Kidney epithelial cell (primary cell): ENCODE data around the gene RPL39L. TPM values are rescaled to one million over a fixed set of nuclear protein-coding genes. Genes with fewer than 3 reads are reported as not detected.

Experiments
- DNase-seq: peaks from one replicate; pipeline ENCODE4 v3.0.0-alpha.2; 2010; ENCODE audit warnings: low read depth
- H3K27me3 ChIP-seq: 2 replicates; pipeline ENCODE4 v1.6.0; 2011; ENCODE audit warnings: low read length; ENCODE audit not compliant: control insufficient read depth, insufficient read depth
- H3K36me3 ChIP-seq: 2 replicates; pipeline ENCODE4 v1.5.1; 2011; ENCODE audit warnings: low read length; ENCODE audit not compliant: control insufficient read depth, insufficient read depth
- H3K4me3 ChIP-seq: 2 replicates; pipeline ENCODE4 v1.5.1; 2011; ENCODE audit warnings: low read depth, mild to moderate bottlenecking, control low read depth, low read length
- CTCF ChIP-seq: IDR thresholded peaks from 2 replicates; pipeline ENCODE4 v1.5.1; 2011; ENCODE audit warnings: mild to moderate bottlenecking, moderate library complexity, low read length, control low read depth, inconsistent platforms; ENCODE audit not compliant: insufficient read depth, poor library complexity, severe bottlenecking
- total RNA-seq: library from RNA; depleted of rRNA; stranded (reverse); fragments of >200 nt; gene quantifications from 2 replicates; pipeline ENCODE4 v1.2.3, GENCODE V29; 2015

The RPL39L gene
- total RNA-seq, 1 donor from 2014 or later: 26.5 TPM

- H3K4me3 ChIP-seq: no peak overlapping the region
Measured at GRCh38 chr3:187132666-187133065, 6.6 kb downstream of the RPL39L start.

GRCh38 chr3:187131981-187132380 is 7.3 kb downstream of the RPL39L start:
- TF ChIP-seq CTCF: no peak
- Histone ChIP-seq H3K36me3 (no peaks in the 10 kb centered on the region), H3K4me3 (no peak overlapping the region), H3K27me3 (no peaks in the 10 kb centered on the region)
- no peak for DNase-seq

More at GRCh38 chr3:187132666-187133065, 6.6 kb downstream of the RPL39L start:
- Histone ChIP-seq H3K36me3 (no peaks in the 10 kb centered on the region), H3K27me3 (no peaks in the 10 kb centered on the region)
- DNase-seq: no peak
- no peak for TF ChIP-seq CTCF

GRCh38 chr3:187130346-187131066 is 8.8 kb downstream of the RPL39L start:
- Histone ChIP-seq H3K36me3 (no peaks in the 10 kb centered on the region), H3K27me3 (no peaks in the 10 kb centered on the region), H3K4me3 (no peak overlapping the region)
- DNase-seq: peak; percentile 44
- TF ChIP-seq CTCF: no peak

- TF ChIP-seq CTCF: no peak
- no peak for DNase-seq
- Histone ChIP-seq H3K4me3 (no peak overlapping the region), H3K27me3 (no peaks in the 10 kb centered on the region), H3K36me3 (no peaks in the 10 kb centered on the region)
Measured at GRCh38 chr3:187125319-187126031, 13.8 kb downstream of the RPL39L start.

- no peak for DNase-seq
- Histone ChIP-seq H3K36me3 (no peaks in the 10 kb centered on the region), H3K4me3 (no peak overlapping the region), H3K27me3 (no peaks in the 10 kb centered on the region)
- TF ChIP-seq CTCF: no peak
Measured at GRCh38 chr3:187122261-187122660, 17.0 kb downstream of the RPL39L start.
